ENCODE results near the gene PPP1R1A.

PPP1R1A gene

DNA sequence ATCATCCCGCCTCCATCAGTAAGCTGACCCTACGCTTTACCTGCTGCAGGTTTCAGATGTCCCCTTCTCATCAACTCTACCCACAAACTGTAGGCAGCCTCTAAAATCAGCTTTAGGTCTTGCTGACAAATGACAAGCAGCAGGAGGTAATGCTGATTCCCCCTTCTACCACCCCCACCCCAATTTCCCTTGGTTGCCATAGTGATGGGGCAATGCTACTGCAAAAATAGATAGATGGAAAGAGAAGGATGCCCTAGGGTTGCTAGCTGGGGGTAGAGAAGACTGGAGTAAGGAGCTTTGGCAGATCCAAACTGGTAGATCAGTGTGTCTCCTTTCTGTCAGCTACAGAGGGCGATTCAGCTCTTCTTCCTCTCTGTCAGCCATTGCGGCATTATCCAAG lies 58.9 kb downstream of the PPP1R1A start:
- no peak for DNase-seq (ENCODE audit: low read depth)
